Measurements from ENCODE around the gene ZC3H8. TPM values are rescaled to one million over a fixed set of nuclear protein-coding genes. Genes with fewer than 3 reads are reported as not detected.
A peak's percentile ranks its signal among the peaks of the same experiment; 100 is the strongest.

ZC3H8 gene
- polyA plus RNA-seq, 2 of the 4 experiments (the other 2 are of a cell fraction) = 13.2 to 20.2 TPM

GRCh38 chr2:112253261-112253815, 1.5 kb downstream of the ZC3H8 start:
- Histone ChIP-seq H3K27ac (no peak overlapping the region), H3K9me3 (no peaks in the 10 kb centered on the region)
- POLR2A ChIA-PET = no interaction called here

DNA sequence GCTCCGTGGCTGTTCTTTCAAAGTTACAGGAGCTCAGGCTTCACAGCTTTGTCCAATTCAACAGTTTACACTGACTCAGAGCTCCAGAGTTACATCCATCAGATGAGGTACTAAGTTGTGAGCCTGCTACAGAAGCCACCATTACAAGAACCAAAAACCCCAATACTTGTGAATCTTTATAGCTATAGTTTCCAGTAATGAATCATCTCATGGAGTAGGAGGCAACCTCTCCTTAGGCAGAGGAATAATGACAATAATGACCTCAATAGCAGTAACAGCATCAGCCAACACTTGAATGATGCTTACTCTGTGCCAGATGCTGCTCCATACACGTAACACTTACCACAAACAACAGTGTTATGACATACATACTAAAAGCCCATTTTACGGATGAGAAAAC, 3.6 kb downstream of the ZC3H8 start:
- peaks cover 7% of the 10 kb centered on the region; the same call in 2 of the 3 replicates for H3K4me1 ChIP-seq
- CTCF ChIA-PET = interaction anchor here (2.1 kb wide), 1 partner anchor 8 kb away, joined by 13 read pairs; no protein-coding TSS in a partner anchor
- no peak overlapping the region for H3K4me2 ChIP-seq
- POLR2A ChIA-PET = no interaction called here
- FAIRE-seq (no peak), DNase-seq (ENCODE audit: low read depth in 1 of 2, low spot score in 1 of 2) (no peak), ATAC-seq (no peak)
- no peaks in the 10 kb centered on the region for H3K9me3 ChIP-seq
- no peak overlapping the region for H3K4me3 ChIP-seq
- WGBS (ENCODE audit: missing lambda C conversion rate) = 91% methylated on average over 3 of the region's 3 CpGs
- H3K27ac ChIP-seq = no peak overlapping the region
- TF ChIP-seq RARB (CRISPR knock-in tag; IDR thresholded peaks at IDR 0.05) (no peak), GATA3 (IDR thresholded peaks at IDR 0.05; ENCODE audit: borderline replicate concordance) (no peak), RFX5 (IDR thresholded peaks at IDR 0.05) (no peak), MYC (IDR thresholded peaks at IDR 0.05; ENCODE audit: borderline replicate concordance, low read length) (no peak), POLR2A (IDR thresholded peaks at IDR 0.05; ENCODE audit: low read length) (no peak), SMC3 (IDR thresholded peaks at IDR 0.05) (no peak), ZC3H11A (IDR thresholded peaks at IDR 0.05) (no peak), TFCP2L1 (CRISPR knock-in tag; IDR thresholded peaks at IDR 0.05) (no peak)

More at GRCh38 chr2:112253261-112253815, 1.5 kb downstream of the ZC3H8 start:
- H3K4me1 ChIP-seq = peaks cover 7% of the 10 kb centered on the region; the same call in 2 of the 3 replicates
- TF ChIP-seq CEBPB (IDR thresholded peaks at IDR 0.05) = no peak
- TF ChIP-seq BCL3 (IDR thresholded peaks at IDR 0.05) = no peak
- TF ChIP-seq KDM1A (IDR thresholded peaks at IDR 0.05; ENCODE audit: low read depth) = no peak
- no peak for TF ChIP-seq CHD2 (IDR thresholded peaks at IDR 0.05; ENCODE audit: low read length, partially characterized antibody)
- no peak for TF ChIP-seq EHF (CRISPR knock-in tag; IDR thresholded peaks at IDR 0.05)
- ATAC-seq (no peak), FAIRE-seq (no peak), DNase-seq (ENCODE audit: low read depth in 1 of 2, low spot score in 1 of 2) (no peak)
- peak overlapping the region; percentile 74 for H3K4me2 ChIP-seq
- 91% methylated on average over 5 of the region's 5 CpGs for WGBS (ENCODE audit: missing lambda C conversion rate)
- H3K4me3 ChIP-seq = no peak overlapping the region
- CTCF ChIA-PET = interaction anchor here (1.6 kb wide), 1 partner anchor 366 kb away, joined by 6 read pairs; no protein-coding TSS in a partner anchor

DNA sequence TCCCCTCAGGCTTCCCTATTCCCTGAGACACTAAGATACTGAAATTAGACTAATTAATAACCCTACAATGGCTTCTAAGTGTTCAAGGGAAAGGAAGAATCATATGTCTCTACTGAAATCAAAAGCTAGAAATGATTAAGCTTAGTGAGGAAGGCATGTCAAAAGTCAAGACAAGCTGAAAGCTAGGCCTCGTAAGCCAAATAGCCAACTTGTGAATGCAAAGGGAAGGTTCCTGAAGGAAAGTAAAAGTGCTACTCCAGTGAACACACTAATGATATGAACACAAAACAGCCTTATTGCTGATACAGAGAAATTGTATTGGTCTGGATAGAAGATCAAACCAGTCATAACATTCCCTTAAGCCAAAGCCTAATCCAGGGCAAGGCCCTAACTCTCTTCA, 10.0 kb downstream of the ZC3H8 start:
- H3K4me1 ChIP-seq = no peaks in the 10 kb centered on the region
- H3K4me3 ChIP-seq = no peak overlapping the region
- 94% methylated on average over 1 of the region's 1 CpG for WGBS (ENCODE audit: missing lambda C conversion rate)
- H3K9me3 ChIP-seq = no peaks in the 10 kb centered on the region
- POLR2A ChIA-PET = no interaction called here
- no peak for TF ChIP-seq HDAC2 (IDR thresholded peaks at IDR 0.05)
- no peak for TF ChIP-seq SREBF2 (IDR thresholded peaks at IDR 0.05)
- TF ChIP-seq NFE2L2 (conservative IDR thresholded peaks at IDR 0.05; ENCODE audit: low read length) = no peak
- no peak for TF ChIP-seq ZC3H11A (IDR thresholded peaks at IDR 0.05)
- no peak for TF ChIP-seq ZFP36 (IDR thresholded peaks at IDR 0.05; ENCODE audit: borderline replicate concordance, partially characterized antibody)
- TF ChIP-seq HEYL (CRISPR knock-in tag; IDR thresholded peaks at IDR 0.05) = no peak
- no peak for TF ChIP-seq BCL3 (IDR thresholded peaks at IDR 0.05)
- no peak for TF ChIP-seq ESRRA (IDR thresholded peaks at IDR 0.05; ENCODE audit: borderline replicate concordance, low read length)
- TF ChIP-seq PBX3 (IDR thresholded peaks at IDR 0.05) = no peak
- TF ChIP-seq POLR2A (IDR thresholded peaks at IDR 0.05; ENCODE audit: low read length) = no peak
- TF ChIP-seq PHF8 (IDR thresholded peaks at IDR 0.05; ENCODE audit: borderline replicate concordance, low read depth) = no peak
- TF ChIP-seq RCOR1 (IDR thresholded peaks at IDR 0.05; ENCODE audit: low read depth, low read length) = no peak
- TF ChIP-seq JUNB (IDR thresholded peaks at IDR 0.05) = no peak
- no peak for TF ChIP-seq ZSCAN20 (CRISPR knock-in tag; IDR thresholded peaks at IDR 0.05)
- DNase-seq (ENCODE audit: low read depth in 1 of 2, low spot score in 1 of 2) (no peak), FAIRE-seq (no peak), ATAC-seq (no peak)
- H3K4me2 ChIP-seq = no peak overlapping the region
- CTCF ChIA-PET = interaction anchor here (1.3 to 1.9 kb wide), 3 partner anchors 9 to 14 kb away, joined by 4 to 7 read pairs (median 4); partner anchors contain the start of gene ZC3H8
- H3K27ac ChIP-seq = no peak overlapping the region

Data from A549 (cell line).